ENCODE measurements around the gene CNIH3. TPM values are rescaled to one million over a fixed set of nuclear protein-coding genes. Genes with fewer than 3 reads are reported as not detected.
"Not testable (repeated sequence)": the region's sequence is repeated elsewhere in the genome, so short reads cannot be mapped to it uniquely, and the experiment has no call there.

The CNIH3 gene
- total RNA-seq (2021; ENCODE audit: unreplicated experiment) (3.7 TPM), Bru-seq, nascent RNA (percentile 30 among the genes with signal in this experiment), BruChase-seq, experiment 1, labeled RNA remaining after a 2-hour chase (percentile 33 among the genes with signal in this experiment), BruChase-seq, experiment 2, labeled RNA remaining after a 6-hour chase (percentile 30 among the genes with signal in this experiment)
- polyA plus RNA-seq (2012; ENCODE audit: insufficient read length), result 5.9 TPM
- long read RNA-seq, partial matches to known transcripts, result 0 of 4 reads
- long read RNA-seq, other reads (novel, unspliced or antisense), result 3 of 4 reads

DNA sequence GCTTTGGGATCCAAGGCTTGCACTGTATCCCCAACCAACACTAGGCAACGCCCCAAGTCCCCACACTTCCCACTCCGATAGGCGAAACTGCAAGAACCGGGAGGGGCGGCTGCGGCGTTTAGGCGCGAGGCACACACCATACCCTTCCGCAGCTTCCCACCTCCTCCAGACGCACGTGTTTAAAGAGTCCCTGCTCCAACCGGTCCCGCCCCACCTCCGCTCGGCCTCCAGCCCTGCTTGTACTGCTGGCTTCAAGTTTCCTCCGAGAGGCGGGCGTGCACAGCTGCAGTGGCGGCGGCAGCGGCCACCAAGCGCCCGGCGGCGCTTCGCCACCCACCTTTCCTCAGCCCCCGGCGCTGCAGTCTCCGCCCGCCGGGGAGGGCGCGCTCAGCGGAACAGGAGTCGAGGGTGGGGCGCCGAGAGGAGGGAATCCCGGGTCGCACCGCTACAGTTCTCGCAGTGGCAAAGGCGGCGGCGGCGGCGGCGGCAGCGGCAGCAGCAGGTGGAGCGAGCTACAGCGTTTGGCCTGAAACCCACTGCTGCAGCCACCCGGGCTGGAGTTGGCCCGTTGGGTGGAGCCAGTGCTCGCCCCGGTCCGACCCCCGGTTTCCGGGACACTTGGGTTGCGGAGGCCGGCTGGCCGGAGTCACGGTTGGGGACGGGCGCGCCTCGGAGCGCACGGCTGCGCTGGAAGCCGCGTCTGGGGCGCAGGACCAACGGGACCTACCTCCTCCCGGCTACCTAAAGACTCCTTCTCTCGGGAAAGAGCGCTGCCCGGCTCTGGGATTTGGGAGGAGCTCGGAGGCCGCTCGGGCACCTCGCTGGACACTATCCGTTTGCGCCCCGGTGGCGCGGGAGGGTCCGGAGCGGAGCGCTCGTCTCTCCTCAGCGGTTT is at the start of gene CNIH3:
CNIH3 (plus strand) TSS at position 457 of the 895 bp plus-strand sequence. CDS start 858 bp downstream, outside the sequence.
- DNase-seq (ENCODE audit: low read depth, low spot score) (no peak), ATAC-seq (peak; percentile 78)
- no peaks in the 10 kb centered on the region for H3K36me3 ChIP-seq (ENCODE audit: control insufficient read depth, insufficient read depth, low read length)
- no peaks in the 10 kb centered on the region for H3K4me1 ChIP-seq (ENCODE audit: control insufficient read depth, insufficient read depth, low read length)
- in situ Hi-C loops (cut with HindIII; ENCODE audit: low pct_unique_long_range_greater_than_20kb, low sequenced_read_pairs), result no loop called here
- H3K9me3 ChIP-seq (ENCODE audit: control insufficient read depth, insufficient read depth, low read depth, low read length), result no peaks in the 10 kb centered on the region
- peak within 1 kb of the TSS; percentile 44 to 58 for H3K4me3 ChIP-seq (ENCODE audit: low read depth in 2 of 2, low read length in 2 of 2)
- no peak within 1 kb of the TSS for H3K27ac ChIP-seq (ENCODE audit: low read length)
- intact Hi-C loops (cut with micrococcal nuclease; ENCODE audit: unreplicated experiment), result no loop called here
- TF ChIP-seq CTCF (IDR thresholded peaks at IDR 0.05), result no peak
- TF ChIP-seq SIN3A (IDR thresholded peaks at IDR 0.05; ENCODE audit: borderline replicate concordance, insufficient read depth, low read depth, low read length), result no peak
- H3K27me3 ChIP-seq (ENCODE audit: control insufficient read depth, insufficient read depth, low read length), result peaks cover 12% of the 10 kb centered on the region
- POLR2A ChIA-PET, result no interaction called here
- no TSS peak for BruUV-seq (replicated peaks)
- CTCF ChIA-PET, result no interaction called here

GRCh38 chr1:224566492-224566891 is 49.6 kb upstream of the CNIH3 start:
- not testable (repeated sequence) for H3K27me3 ChIP-seq (ENCODE audit: control insufficient read depth, insufficient read depth, low read length)

DNA sequence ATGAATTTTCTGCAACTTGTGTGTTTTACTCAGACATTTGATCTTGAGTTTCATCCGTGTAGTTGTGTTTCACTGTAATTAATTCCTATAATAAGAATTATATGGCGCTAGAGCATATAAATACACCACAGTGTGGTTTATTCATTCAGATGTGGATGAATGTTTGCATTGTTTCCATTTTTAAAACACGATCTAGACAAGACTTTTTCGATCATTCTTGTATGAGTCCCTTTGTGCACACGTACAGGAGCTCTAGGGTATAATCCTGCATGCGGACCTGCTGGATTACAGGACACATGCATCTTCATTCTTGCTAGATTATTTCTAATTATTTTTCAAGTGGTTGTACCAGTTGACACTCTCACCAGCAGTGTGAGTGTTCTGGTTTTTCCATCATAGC is 46.8 kb upstream of the CNIH3 start:
- no peaks in the 10 kb centered on the region for H3K27me3 ChIP-seq (ENCODE audit: control insufficient read depth, insufficient read depth, low read length)
- in situ Hi-C loops (cut with HindIII; ENCODE audit: low pct_unique_long_range_greater_than_20kb, low sequenced_read_pairs), result no loop called here
- H3K36me3 ChIP-seq (ENCODE audit: control insufficient read depth, insufficient read depth, low read length), result no peaks in the 10 kb centered on the region
- H3K27ac ChIP-seq (ENCODE audit: low read length), result no peak overlapping the region
- H3K9me3 ChIP-seq (ENCODE audit: control insufficient read depth, insufficient read depth, low read depth, low read length), result no peaks in the 10 kb centered on the region
- ChIA-PET CTCF (no interaction called here), POLR2A (no interaction called here)
- 0 out of 2 replicates have a peak, but pooled peaks cover 4% of the 10 kb centered on the region for H3K4me1 ChIP-seq (ENCODE audit: control insufficient read depth, insufficient read depth, low read length)
- intact Hi-C loops (cut with micrococcal nuclease; ENCODE audit: unreplicated experiment), result no loop called here
- DNase-seq (ENCODE audit: low read depth, low spot score) (no peak), ATAC-seq (no peak)
- H3K4me3 ChIP-seq (ENCODE audit: low read depth in 2 of 2, low read length in 2 of 2), result no peak overlapping the region
- TF ChIP-seq CTCF (IDR thresholded peaks at IDR 0.05), result no peak
- no peak for TF ChIP-seq SIN3A (IDR thresholded peaks at IDR 0.05; ENCODE audit: borderline replicate concordance, insufficient read depth, low read depth, low read length)
- TF ChIP-seq TCF7L2 (IDR thresholded peaks at IDR 0.05; ENCODE audit: low read depth, low read length), result no peak
- no peak for TF ChIP-seq POLR2AphosphoS5 (IDR thresholded peaks at IDR 0.05; ENCODE audit: low read depth, low read length)
- TF ChIP-seq, protein P1, sequence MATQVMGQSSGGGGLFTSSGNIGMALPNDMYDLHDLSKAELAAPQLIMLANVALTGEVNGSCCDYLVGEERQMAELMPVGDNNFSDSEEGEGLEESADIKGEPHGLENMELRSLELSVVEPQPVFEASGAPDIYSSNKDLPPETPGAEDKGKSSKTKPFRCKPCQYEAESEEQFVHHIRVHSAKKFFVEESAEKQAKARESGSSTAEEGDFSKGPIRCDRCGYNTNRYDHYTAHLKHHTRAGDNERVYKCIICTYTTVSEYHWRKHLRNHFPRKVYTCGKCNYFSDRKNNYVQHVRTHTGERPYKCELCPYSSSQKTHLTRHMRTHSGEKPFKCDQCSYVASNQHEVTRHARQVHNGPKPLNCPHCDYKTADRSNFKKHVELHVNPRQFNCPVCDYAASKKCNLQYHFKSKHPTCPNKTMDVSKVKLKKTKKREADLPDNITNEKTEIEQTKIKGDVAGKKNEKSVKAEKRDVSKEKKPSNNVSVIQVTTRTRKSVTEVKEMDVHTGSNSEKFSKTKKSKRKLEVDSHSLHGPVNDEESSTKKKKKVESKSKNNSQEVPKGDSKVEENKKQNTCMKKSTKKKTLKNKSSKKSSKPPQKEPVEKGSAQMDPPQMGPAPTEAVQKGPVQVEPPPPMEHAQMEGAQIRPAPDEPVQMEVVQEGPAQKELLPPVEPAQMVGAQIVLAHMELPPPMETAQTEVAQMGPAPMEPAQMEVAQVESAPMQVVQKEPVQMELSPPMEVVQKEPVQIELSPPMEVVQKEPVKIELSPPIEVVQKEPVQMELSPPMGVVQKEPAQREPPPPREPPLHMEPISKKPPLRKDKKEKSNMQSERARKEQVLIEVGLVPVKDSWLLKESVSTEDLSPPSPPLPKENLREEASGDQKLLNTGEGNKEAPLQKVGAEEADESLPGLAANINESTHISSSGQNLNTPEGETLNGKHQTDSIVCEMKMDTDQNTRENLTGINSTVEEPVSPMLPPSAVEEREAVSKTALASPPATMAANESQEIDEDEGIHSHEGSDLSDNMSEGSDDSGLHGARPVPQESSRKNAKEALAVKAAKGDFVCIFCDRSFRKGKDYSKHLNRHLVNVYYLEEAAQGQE (IDR thresholded peaks at IDR 0.05; ENCODE audit: insufficient read depth in 1 of 2, low read depth in 2 of 2, low read length in 1 of 2), result no peak
- BruUV-seq (replicated peaks), result no TSS peak

More at GRCh38 chr1:224566492-224566891, 49.6 kb upstream of the CNIH3 start:
- DNase-seq (ENCODE audit: low read depth, low spot score); CTCF ChIA-PET; intact Hi-C loops (cut with micrococcal nuclease; ENCODE audit: unreplicated experiment); H3K27ac ChIP-seq (ENCODE audit: low read length); H3K9me3 ChIP-seq (ENCODE audit: control insufficient read depth, insufficient read depth, low read depth, low read length); H3K4me1 ChIP-seq (ENCODE audit: control insufficient read depth, insufficient read depth, low read length); ATAC-seq; H3K36me3 ChIP-seq (ENCODE audit: control insufficient read depth, insufficient read depth, low read length); H3K4me3 ChIP-seq (ENCODE audit: low read depth in 2 of 2, low read length in 2 of 2); POLR2A ChIA-PET; BruUV-seq (replicated peaks); in situ Hi-C loops (cut with HindIII; ENCODE audit: low pct_unique_long_range_greater_than_20kb, low sequenced_read_pairs): not testable (repeated sequence)

DNA sequence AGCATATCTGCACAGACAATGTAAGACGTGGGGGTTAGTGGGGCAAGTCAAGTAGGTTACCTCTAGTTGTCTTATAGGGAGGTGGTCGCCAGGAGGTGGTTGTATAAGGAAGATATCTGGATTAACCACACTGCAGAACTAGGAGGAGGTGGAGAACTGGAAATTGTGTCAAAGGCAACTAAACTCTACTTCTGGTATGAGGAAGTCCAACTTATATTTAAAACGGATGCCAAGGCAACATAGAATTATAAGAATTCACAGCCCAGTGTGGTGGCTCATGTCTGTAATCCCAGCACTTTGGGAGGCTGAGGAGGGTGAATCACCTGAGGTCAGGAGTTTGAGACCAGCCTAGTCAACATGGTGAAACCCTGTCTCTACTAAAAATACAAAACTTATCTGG is 44.1 kb upstream of the CNIH3 start:
- in situ Hi-C loops (cut with HindIII; ENCODE audit: low pct_unique_long_range_greater_than_20kb, low sequenced_read_pairs); BruUV-seq (replicated peaks): not testable (repeated sequence)

More for the DNA sequence above, 44.1 kb upstream of the CNIH3 start:
- intact Hi-C loops (cut with micrococcal nuclease; ENCODE audit: unreplicated experiment); H3K9me3 ChIP-seq (ENCODE audit: control insufficient read depth, insufficient read depth, low read depth, low read length); H3K27ac ChIP-seq (ENCODE audit: low read length); POLR2A ChIA-PET; H3K4me1 ChIP-seq (ENCODE audit: control insufficient read depth, insufficient read depth, low read length); DNase-seq (ENCODE audit: low read depth, low spot score); H3K4me3 ChIP-seq (ENCODE audit: low read depth in 2 of 2, low read length in 2 of 2); H3K27me3 ChIP-seq (ENCODE audit: control insufficient read depth, insufficient read depth, low read length); ATAC-seq; H3K36me3 ChIP-seq (ENCODE audit: control insufficient read depth, insufficient read depth, low read length); CTCF ChIA-PET: not testable (repeated sequence)
